Neural crest cell (in vitro differentiated cells): ENCODE data around the gene TNNI2. TPM values are rescaled to one million over a fixed set of nuclear protein-coding genes. Genes with fewer than 3 reads are reported as not detected.
"Not testable (repeated sequence)": the region's sequence is repeated elsewhere in the genome, so short reads cannot be mapped to it uniquely, and the experiment has no call there.

Source experiments
- DNase-seq: peaks from one replicate; pipeline ENCODE4 v3.0.0; 2021; ENCODE audit warnings: low read depth, mixed read lengths, low spot score
- H3K27ac Mint-ChIP-seq: one replicate; pipeline ENCODE4 v1.8.0; 2021; ENCODE audit warnings: mild to moderate bottlenecking, mixed read lengths; ENCODE audit not compliant: unreplicated experiment
- H3K27me3 Mint-ChIP-seq: 2 replicates; pipeline ENCODE4 v1.8.0; 2021; ENCODE audit warnings: low read depth, mild to moderate bottlenecking, mixed read lengths
- H3K36me3 Mint-ChIP-seq: 2 replicates; pipeline ENCODE4 v1.8.0; 2021; ENCODE audit warnings: low read depth, mild to moderate bottlenecking, mixed read lengths
- H3K4me1 Mint-ChIP-seq: 2 replicates; pipeline ENCODE4 v1.8.0; 2021; ENCODE audit warnings: mixed read lengths
- H3K4me3 Mint-ChIP-seq: one replicate; pipeline ENCODE4 v1.8.0; 2021; ENCODE audit warnings: mild to moderate bottlenecking, mixed read lengths
- H3K9me3 Mint-ChIP-seq: 2 replicates; pipeline ENCODE4 v1.8.0; 2021; ENCODE audit warnings: mixed read lengths
- CTCF ChIP-seq: fragments of 200-600 bp; sonication (generic); conservative IDR thresholded peaks from 2 replicates; pipeline ENCODE4 v1.5.0; 2021; ENCODE audit warnings: antibody characterized with exemption, mild to moderate bottlenecking
- total RNA-seq: library from RNA; stranded (reverse); gene quantifications from 2 replicates; pipeline ENCODE4 v1.2.1, GENCODE V29; 2021

TNNI2 gene
- total RNA-seq, 1 donor from 2014 or later: not detected

GRCh38 chr11:1882265-1883238 lies 43.8 kb downstream of the TNNI2 start:
- Mint-ChIP-seq H3K36me3 (no peaks in the 10 kb centered on the region), H3K4me3 (no peak overlapping the region), H3K27me3 (no peaks in the 10 kb centered on the region), H3K9me3 (no peaks in the 10 kb centered on the region), H3K4me1 (no peaks in the 10 kb centered on the region), H3K27ac (no peak overlapping the region)
- TF ChIP-seq CTCF: peak; percentile 95
- peak; percentile 86 for DNase-seq

GRCh38 chr11:1883346-1884302 lies 44.8 kb downstream of the TNNI2 start:
- Mint-ChIP-seq H3K4me1 (no peaks in the 10 kb centered on the region), H3K27me3 (no peaks in the 10 kb centered on the region), H3K4me3 (no peak overlapping the region), H3K36me3 (no peaks in the 10 kb centered on the region), H3K27ac (no peak overlapping the region), H3K9me3 (no peaks in the 10 kb centered on the region)
- no peak for DNase-seq
- no peak for TF ChIP-seq CTCF

DNA sequence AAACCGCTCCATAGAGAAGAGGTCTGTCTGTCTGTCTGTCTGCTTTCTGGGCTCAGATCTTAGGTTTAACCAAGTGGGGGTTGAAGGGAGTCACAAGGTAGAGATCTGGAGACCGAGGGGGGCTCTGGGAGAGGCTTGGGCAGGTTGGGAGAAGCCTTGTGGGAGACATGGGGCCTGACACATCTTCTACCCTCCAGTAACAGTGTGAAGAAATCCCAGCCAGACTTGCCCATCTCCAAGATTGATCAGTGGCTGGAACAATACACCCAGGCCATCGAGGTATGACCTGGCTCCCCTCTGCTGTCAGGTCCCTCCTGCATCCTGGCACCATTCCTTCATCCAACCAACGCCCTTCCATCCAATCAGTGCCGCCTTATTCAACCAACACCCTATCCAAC lies 45.5 kb downstream of the TNNI2 start:
- Mint-ChIP-seq H3K4me1 (no peaks in the 10 kb centered on the region), H3K9me3 (no peaks in the 10 kb centered on the region), H3K4me3 (no peak overlapping the region), H3K27ac (no peak overlapping the region), H3K27me3 (no peaks in the 10 kb centered on the region), H3K36me3 (no peaks in the 10 kb centered on the region)
- no peak for DNase-seq
- no peak for TF ChIP-seq CTCF

GRCh38 chr11:1886551-1886950 lies 47.8 kb downstream of the TNNI2 start:
- H3K27ac Mint-ChIP-seq, H3K4me3 Mint-ChIP-seq, DNase-seq: not testable (repeated sequence)

GRCh38 chr11:1887451-1888346 lies 48.9 kb downstream of the TNNI2 start:
- Mint-ChIP-seq H3K27ac (no peak overlapping the region), H3K4me1 (no peaks in the 10 kb centered on the region), H3K9me3 (no peaks in the 10 kb centered on the region)

More at GRCh38 chr11:1886551-1886950, 47.8 kb downstream of the TNNI2 start:
- H3K27me3 Mint-ChIP-seq, H3K9me3 Mint-ChIP-seq, H3K36me3 Mint-ChIP-seq, H3K4me1 Mint-ChIP-seq: not testable (repeated sequence)

More at GRCh38 chr11:1887451-1888346, 48.9 kb downstream of the TNNI2 start:
- Mint-ChIP-seq H3K36me3 (no peaks in the 10 kb centered on the region), H3K27me3 (no peaks in the 10 kb centered on the region), H3K4me3 (no peak overlapping the region)
- TF ChIP-seq CTCF: no peak
- no peak for DNase-seq
